GM06990 (cell line): ENCODE results near the gene LATS1.

Source experiments
- DNase-seq: peaks from one replicate; pipeline ENCODE4 v3.0.0-alpha.2; 2011; ENCODE audit not compliant: insufficient read length; ENCODE audit errors: extremely low read depth
- H3K27me3 ChIP-seq: replicated peaks from 2 replicates; pipeline ENCODE4 v1.6.0; 2011; ENCODE audit warnings: low read length; ENCODE audit not compliant: control insufficient read depth, insufficient read depth
- H3K36me3 ChIP-seq: 2 replicates; pipeline ENCODE4 v1.5.1; 2011; ENCODE audit warnings: low read length; ENCODE audit not compliant: control insufficient read depth, insufficient read depth
- H3K4me3 ChIP-seq: replicated peaks from 2 replicates; pipeline ENCODE4 v1.5.1; 2011; ENCODE audit warnings: low read depth, mild to moderate bottlenecking, control low read depth, low read length
- TF ChIP-seq, protein P1 (sequence below): IDR thresholded peaks from 2 replicates; pipeline ENCODE4 v1.5.1; 2011; ENCODE audit warnings: low read length, control low read depth, mild to moderate bottlenecking, inconsistent platforms; ENCODE audit not compliant: insufficient read depth, poor library complexity, severe bottlenecking

Gene LATS1

DNA sequence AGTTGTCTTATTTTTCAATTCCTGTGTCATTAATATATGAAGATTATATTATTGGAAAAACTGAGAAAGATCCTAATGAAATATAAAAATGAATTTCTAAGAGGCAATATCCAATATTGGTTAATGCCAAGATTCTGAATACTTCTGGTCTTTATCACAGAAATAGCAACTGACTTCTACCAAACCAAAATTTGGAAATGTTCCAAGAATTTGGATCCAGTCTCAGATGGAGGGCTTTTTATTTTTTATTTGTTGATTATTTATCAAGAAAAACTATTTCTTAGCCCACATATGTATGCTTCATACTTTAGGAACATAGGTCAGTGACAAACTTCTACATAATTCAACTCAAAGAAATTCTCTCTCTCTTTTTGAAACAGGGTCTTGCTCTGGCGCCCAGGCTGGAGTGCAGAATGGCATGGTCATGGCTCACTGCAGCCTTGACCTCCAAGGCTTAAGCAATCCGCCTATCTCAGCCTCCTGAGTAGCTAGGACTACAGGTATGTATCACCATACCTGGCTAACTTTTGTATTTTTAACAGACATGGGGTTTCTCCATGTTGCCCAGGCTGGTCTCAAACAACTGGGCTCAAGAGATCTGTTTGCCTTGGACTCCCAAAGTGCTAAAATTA is 15.3 kb upstream of the LATS1 start:
- no peak overlapping the region for H3K4me3 ChIP-seq
- no peak for DNase-seq
- TF ChIP-seq, protein P1, sequence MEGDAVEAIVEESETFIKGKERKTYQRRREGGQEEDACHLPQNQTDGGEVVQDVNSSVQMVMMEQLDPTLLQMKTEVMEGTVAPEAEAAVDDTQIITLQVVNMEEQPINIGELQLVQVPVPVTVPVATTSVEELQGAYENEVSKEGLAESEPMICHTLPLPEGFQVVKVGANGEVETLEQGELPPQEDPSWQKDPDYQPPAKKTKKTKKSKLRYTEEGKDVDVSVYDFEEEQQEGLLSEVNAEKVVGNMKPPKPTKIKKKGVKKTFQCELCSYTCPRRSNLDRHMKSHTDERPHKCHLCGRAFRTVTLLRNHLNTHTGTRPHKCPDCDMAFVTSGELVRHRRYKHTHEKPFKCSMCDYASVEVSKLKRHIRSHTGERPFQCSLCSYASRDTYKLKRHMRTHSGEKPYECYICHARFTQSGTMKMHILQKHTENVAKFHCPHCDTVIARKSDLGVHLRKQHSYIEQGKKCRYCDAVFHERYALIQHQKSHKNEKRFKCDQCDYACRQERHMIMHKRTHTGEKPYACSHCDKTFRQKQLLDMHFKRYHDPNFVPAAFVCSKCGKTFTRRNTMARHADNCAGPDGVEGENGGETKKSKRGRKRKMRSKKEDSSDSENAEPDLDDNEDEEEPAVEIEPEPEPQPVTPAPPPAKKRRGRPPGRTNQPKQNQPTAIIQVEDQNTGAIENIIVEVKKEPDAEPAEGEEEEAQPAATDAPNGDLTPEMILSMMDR, result no peak
- H3K27me3 ChIP-seq, result no peaks in the 10 kb centered on the region
- peaks cover 12% of the 10 kb centered on the region for H3K36me3 ChIP-seq

DNA sequence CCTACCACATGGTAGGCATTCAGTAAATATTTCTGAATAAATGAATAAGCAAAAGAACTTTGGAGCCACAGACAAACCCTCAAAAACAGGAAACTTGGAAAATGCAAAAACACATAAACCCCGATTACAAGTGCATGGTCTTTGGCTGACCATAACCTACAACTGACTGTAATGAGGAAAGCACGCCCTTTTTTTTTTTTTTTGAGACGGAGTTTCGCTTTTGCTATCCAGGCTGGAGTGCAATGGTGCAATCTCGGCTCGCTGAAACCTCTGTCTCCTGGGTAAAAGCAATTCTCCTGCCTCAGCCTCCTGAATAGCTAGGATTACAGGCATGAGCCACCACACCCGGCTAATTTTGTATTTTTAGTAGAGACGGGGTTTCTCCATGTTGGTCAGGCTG is 11.9 kb upstream of the LATS1 start:
- no peak for DNase-seq
- Histone ChIP-seq H3K4me3 (no peak overlapping the region), H3K36me3 (peaks cover 9% of the 10 kb centered on the region), H3K27me3 (no peaks in the 10 kb centered on the region)
- TF ChIP-seq, protein P1, result no peak

DNA sequence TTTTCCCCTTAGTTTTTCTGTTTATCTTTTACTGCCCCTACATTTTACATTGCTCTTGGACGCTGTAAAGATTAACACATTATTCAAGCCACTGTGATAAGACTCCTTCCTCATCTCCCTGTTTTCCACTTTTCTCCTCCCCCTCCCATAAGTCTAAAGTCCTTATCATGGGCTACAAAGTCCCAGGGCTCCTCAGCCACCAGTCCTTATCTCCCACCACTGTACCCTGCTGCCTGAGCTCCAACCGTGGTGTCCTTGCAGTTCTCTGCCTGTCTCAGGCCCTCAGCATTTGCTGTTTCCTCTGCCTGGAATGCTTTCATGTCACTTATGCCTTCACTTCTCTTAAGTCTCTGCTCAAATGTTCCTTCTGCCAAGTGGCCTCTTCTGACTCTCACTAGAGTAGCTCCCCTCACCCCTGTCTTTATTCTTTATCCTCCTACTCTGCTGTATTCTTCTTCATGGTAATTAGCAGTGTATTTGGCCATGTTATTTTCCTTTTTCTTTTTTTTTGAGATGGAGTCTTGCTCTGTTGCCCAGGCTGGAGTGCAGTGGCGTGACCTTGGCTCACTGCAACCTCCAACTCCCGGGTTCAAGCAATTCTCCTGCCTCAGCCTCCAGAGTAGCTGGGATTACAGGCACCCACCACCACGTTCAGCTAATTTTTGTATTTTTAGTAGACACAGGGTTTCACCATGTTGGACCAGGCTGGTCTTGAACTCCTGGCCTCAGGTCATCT is 10.8 kb upstream of the LATS1 start:
- Histone ChIP-seq H3K27me3 (no peaks in the 10 kb centered on the region), H3K4me3 (no peak overlapping the region), H3K36me3 (peaks cover 9% of the 10 kb centered on the region)
- no peak for DNase-seq
- TF ChIP-seq, protein P1, result no peak

DNA sequence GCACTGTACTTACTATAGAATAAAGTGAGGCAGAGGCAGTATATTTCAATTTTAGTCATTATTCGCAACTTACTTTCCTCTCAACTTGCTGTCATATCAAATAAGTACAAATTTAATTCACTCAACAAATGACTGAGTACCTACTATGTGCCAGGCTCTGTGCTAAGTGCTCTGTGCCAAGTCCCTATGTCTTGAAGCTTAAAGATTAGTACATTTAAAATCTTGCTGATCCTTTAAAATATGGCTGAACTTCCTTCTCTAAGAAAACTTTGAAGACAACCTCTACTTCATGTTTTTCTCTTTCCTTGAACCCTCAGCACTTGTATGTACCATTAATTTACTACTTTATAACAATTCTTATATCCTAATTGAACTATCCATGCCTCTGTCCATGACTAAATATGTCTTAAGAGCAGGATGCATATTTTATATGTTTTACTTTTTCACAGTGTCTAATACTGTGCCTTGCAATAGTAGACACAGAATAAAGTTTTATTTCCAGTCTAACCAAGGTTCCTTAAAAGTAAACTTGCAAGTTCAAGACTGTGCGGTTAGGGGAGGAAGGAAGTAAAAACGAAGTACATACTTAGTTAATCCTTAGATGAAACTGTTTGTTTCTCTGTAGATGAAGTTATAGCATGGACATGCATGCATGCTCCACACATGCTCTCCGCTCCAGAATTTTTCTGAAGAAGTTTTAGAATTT is 10.0 kb upstream of the LATS1 start:
- Histone ChIP-seq H3K27me3 (no peaks in the 10 kb centered on the region), H3K4me3 (no peak overlapping the region), H3K36me3 (peaks cover 10% of the 10 kb centered on the region)
- TF ChIP-seq, protein P1, result no peak
- DNase-seq, result no peak

DNA sequence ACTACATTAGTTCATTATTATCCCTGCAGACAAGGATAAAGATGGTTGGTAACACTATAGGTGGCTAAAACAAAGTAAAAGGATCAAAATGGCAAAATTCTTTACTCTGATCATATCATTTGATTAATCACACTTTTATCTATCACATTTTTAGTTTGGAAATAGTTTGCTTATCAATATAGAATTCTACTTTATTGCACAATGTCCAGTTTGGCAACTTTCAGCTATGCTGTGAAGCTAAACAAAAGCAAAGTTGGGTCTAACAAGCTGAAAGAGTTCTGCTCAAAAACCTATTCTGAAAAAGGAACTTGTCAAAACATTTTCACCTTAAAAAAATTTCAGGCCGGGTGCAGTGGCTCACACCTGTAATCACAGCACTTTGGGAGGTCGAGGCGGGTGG is 7.9 kb upstream of the LATS1 start:
- TF ChIP-seq, protein P1, result no peak
- peaks cover 10% of the 10 kb centered on the region for H3K36me3 ChIP-seq
- H3K4me3 ChIP-seq, result no peak overlapping the region
- no peak for DNase-seq
- H3K27me3 ChIP-seq, result no peaks in the 10 kb centered on the region
